Endometrial microvascular endothelial cells (primary cell): ENCODE data around the gene ZP3. TPM values are rescaled to one million over a fixed set of nuclear protein-coding genes. Genes with fewer than 3 reads are reported as not detected.
"Not testable (repeated sequence)": the region's sequence is repeated elsewhere in the genome, so short reads cannot be mapped to it uniquely, and the experiment has no call there.

Source experiments
- in situ Hi-C: cut with HindIII; loops from 2 replicates; pipeline ENCODE4 v1.10.0; 2017; ENCODE audit warnings: low sequenced_read_pairs, low pct_unique_long_range_greater_than_20kb; ENCODE audit errors: inconsistent ontology term
- total RNA-seq: library from RNA; depleted of rRNA; stranded (reverse); fragments of >200 nt; gene quantifications from one replicate; pipeline ENCODE4 v1.2.3, GENCODE V29; 2015; ENCODE audit errors: inconsistent ontology term

Gene ZP3
- 1.0 TPM for total RNA-seq

DNA sequence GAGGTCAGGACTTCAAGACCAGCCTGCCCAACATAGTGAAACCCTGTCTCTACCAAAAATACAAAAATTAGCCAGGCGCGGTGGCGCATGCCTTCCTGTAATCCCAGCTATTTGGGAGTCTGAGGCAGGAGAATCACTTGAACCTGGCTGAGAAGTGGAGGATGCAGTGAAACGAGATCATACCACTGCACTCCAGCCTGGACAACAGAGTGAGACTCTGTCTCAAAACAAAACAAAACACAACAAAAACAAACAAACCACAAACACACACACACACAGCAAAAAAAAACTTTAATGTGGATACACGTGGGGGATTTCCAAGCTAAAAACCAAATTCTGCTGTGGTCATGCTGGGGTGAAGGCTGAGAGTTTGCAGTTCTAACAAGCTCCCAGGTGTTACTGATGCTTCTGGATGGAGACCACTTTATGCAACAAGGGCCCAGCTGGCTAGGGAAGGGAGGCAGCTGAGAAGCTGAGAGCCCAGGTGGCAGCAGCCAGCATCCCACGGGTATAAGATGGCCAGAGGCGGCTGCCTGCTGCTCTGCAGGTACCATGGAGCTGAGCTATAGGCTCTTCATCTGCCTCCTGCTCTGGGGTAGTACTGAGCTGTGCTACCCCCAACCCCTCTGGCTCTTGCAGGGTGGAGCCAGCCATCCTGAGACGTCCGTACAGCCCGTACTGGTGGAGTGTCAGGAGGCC lies at the start of gene ZP3:
TSS of gene ZP3 (plus strand) at position 538 of the 699 bp plus-strand sequence. CDS start at position 553, 15 bp downstream.
- in situ Hi-C loops: no loop called here

GRCh38 chr7:76375251-76375650 lies 49.5 kb upstream of the ZP3 start:
- in situ Hi-C loops: no loop called here

GRCh38 chr7:76377186-76377918 lies 47.4 kb upstream of the ZP3 start:
- in situ Hi-C loops: no loop called here

DNA sequence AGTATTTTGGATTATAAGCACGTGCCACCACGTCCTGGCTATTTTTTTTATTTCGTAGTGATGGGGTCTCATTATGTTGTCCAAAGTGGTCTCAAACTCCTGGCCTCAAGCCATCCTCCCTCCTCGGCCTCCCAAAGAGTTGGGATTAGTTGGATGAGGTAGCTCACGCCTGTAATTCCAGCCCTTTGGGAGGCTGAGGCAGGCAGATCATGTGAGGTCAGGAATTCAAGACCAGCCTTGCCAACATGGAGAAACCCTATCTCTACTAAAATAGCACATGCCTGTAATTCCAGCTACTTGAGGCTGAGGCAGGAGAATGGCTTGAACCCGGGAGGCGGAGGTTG lies 44.2 kb upstream of the ZP3 start:
- in situ Hi-C loops: no loop called here

GRCh38 chr7:76381814-76382213 lies 42.9 kb upstream of the ZP3 start:
- in situ Hi-C loops: no loop called here

DNA sequence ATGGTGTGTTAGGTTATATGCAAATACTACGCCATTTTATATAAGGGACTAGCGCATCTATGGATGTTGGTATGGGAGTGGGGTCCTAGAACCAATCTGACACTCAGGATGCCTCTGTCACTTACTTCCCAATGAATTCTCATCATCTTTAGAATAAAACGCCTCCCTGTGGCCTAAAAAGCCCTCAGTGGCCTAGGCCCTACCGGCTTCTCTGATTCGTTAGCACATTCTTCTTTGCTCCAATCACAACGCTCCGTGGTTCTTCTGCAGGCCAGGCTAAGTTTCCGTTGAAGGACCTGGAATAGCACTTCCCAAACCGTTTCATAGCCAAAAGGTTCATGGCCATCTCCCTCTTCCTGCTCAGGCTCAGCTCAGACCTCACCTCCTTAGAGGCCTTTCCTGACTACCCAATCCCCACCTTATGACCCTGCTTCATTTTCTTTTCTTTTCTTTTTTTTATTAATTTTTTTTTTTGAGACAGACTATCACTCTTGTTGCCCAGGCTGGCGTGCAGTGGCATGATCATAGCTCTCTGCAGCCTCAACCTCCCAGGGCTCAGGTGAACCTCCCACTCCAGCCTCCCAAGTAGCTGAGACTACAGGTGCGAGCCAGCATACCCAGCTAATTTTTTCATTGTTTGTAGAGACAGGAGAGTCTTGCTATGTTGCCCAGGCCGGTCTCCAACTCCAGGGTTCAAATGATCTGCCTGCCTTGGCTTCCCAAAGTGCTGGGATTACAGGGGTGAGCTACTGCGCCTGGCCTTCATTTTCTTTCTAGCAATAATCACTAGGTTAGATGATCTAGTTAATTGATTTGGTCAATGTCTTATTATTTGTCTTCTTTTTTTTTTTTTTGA lies 41.4 kb upstream of the ZP3 start:
- in situ Hi-C loops: no loop called here

GRCh38 chr7:76386691-76387260 lies 38.0 kb upstream of the ZP3 start:
- in situ Hi-C loops: no loop called here

DNA sequence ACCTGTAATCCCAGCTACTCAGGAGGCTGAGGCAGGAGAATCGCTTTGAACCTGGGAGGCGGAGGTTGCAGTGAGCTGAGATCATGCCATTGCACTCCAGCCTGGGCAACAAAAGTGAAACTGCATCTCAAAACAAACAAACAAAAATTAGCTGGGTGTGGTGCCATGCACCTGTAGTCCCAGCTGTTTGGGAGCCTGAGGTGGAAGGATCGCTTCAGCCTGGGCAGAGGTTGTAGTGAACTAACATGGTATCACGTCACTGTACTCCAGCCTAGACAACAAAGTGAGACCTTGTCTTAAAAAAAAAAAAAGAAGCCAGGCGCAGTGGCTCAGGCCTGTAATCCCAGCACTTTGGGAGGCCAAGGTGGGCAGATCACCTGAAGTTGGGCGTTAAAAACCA lies 37.0 kb upstream of the ZP3 start:
- in situ Hi-C loops: not testable (repeated sequence)

- in situ Hi-C loops: no loop called here
These were observed 34.7 kb upstream of the ZP3 start for GRCh38 chr7:76390092-76390491.

GRCh38 chr7:76392531-76393115 lies 32.1 kb upstream of the ZP3 start:
- in situ Hi-C loops: no loop called here

DNA sequence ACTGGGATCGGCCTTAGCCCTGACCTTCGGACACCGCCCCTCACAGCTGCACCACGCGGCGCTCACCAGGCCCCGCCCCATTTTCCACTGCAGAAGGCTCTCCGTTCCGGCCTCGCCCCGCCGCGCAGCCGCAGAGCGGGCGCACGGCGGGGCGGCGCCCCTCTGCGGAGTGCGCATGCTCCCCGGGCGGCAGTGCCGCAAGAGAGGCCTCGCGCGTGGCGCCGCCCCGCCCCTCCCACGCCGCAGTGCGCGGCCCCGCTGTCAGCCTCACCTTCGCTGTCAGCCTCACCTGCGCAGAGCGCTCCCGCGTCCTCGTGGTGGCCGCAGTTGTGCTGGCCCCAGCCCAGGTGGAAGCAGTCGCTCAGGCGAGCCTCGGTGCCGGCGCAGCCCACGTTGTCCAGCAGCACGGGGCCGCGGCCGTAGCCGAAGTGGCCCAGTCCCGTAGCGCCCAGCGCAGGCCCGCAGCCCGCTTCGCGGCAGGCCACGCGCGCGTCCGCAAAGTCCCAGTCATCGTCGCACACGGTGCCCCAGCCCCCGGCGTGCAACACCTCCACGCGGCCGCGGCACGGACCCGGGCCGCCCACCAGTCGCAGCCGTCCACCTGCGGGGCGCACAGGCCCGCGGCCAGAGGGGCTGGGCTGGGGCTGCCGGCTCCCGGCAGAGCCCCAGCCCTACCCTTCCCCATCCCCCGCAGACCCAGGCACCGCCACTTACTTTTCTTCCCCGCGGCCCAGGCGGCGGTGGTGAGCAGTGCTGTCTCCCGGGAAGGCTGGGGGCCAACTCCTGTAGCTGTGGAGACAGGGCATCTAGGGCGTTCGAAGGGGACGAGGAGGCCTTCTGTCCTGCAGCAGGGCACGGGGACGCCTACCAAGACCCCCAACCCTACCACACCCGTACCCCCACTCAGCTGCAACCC lies 31.4 kb upstream of the ZP3 start:
- in situ Hi-C loops: no loop called here

DNA sequence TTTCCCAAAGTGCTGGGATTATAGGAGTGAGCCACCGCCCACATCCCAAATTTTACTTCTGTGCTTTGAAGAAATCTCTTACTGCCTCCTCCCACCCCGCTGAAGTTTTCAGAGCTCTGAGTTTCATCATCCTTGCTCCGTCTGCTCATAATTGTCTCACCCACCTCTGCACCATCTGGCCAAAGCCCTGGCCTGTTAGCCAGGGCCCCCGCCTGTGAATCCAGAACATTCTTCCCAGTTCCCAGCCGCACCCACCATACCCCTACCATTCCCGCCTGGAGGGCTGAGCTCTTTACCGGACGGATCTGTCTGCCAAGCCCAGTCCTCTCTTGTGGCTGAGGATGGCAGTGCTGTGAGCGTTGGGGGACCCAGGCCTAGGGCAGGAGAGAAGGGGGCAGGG lies 29.8 kb upstream of the ZP3 start:
- in situ Hi-C loops: no loop called here

- in situ Hi-C loops: not testable (repeated sequence)
These were observed 29.2 kb upstream of the ZP3 start for GRCh38 chr7:76395605-76395964.

DNA sequence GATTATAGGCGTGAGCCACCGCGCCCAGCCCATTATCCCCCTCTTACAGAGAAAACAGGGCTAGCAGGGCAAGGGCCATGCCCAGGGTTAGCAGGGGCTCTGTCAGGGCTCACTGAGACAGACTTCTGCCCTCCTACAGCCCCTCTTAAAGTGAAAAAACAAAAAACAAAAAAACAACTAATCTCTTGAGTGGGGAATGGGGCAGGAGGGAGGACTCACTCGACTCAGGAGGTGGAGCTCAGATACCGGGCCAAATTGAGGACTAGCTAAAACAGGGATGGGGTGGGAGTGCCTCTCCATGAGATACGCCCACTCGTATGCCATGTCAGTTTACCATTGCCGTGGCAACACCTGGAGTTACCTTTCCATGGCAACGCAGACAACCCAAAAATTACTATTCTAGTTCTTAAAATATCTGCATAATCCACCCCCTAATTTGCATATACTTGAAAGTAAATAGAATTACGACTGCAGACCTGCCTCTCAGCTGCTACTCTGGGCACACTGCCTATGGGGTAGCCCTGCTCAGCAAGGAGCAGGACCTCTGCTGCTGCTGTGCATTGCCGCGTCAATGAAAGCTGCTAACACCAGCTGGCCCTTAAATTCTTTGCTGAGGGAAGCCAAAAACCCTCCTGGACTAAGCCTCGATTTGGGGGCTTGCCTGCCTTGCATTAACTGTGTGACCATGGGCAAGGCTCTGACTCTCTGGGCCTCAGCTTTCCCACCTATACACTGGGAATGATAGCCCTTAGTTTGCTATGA lies 28.6 kb upstream of the ZP3 start:
- in situ Hi-C loops: no loop called here

GRCh38 chr7:76396864-76397263 lies 27.9 kb upstream of the ZP3 start:
- in situ Hi-C loops: no loop called here

- in situ Hi-C loops: no loop called here
These were observed 27.2 kb upstream of the ZP3 start for GRCh38 chr7:76397409-76398183.

- in situ Hi-C loops: no loop called here
These were observed 24.5 kb upstream of the ZP3 start for GRCh38 chr7:76400248-76400647.
